Stimulated activated CD4-positive, alpha-beta T cell treated with anti-CD3 and anti-CD28 coated beads, TNF-alpha, amount 100 ng/mL, for 48 hours (primary cell): ENCODE data around the gene NDRG3.
"Not testable (repeated sequence)": the region's sequence is repeated elsewhere in the genome, so short reads cannot be mapped to it uniquely, and the experiment has no call there.

Experiments used
- DNase-seq, 3 donors: peaks; one replicate each; pipeline ENCODE4 v3.0.0-alpha.2; 2020; ENCODE audit warnings: low read depth in 3 of 3

Gene NDRG3

GRCh38 chr20:36760647-36761046 is 14.8 kb upstream of the NDRG3 start:
- no peak for DNase-seq

DNA sequence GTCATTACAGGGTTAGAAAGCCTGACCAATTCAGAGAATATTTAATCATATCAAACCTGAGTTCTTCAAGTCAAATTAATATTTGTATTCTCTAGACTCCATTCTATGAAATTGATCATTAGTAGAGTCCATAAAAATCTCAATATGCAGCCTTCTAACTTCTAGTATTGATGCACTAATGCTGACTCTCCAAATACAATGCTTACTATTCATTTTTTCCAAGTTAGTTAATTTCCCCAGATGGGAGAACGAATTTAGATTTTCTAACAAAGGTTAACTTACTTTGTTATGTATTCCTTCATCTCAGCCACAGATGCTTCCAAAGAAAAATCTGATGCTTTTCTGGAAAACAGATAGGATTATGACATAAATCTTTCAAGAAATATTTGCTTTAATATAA is 12.4 kb upstream of the NDRG3 start:
- no peak for DNase-seq

GRCh38 chr20:36756496-36756895 is 10.6 kb upstream of the NDRG3 start:
- DNase-seq = no peak

DNA sequence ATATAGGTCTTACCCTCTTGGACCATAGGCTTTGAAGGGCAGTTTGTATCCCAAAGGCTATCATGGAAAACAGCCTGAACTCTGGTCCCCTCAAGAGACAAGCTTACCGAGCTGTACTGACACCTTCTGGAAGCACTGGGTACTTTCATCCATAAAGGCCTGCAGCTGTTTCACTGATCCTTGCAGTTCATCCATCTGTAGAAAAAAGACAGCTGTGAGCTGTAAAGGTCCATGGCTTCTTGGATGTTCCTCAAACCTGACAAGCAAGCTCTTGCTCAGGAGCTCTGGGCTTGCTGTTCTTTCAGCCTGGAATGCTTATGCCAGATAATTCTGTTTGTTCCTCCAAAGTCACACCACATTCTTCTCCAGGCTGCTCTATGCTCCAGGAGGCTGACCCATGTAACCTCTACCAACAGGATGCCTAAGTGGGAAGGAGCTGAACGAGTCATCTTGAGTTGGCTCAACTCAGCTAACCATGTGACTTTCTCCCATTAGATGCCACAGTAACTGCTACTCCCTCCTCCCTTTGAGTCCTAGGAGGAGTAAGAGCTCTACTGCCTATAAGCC is 8.8 kb upstream of the NDRG3 start:
- no peak for DNase-seq

DNA sequence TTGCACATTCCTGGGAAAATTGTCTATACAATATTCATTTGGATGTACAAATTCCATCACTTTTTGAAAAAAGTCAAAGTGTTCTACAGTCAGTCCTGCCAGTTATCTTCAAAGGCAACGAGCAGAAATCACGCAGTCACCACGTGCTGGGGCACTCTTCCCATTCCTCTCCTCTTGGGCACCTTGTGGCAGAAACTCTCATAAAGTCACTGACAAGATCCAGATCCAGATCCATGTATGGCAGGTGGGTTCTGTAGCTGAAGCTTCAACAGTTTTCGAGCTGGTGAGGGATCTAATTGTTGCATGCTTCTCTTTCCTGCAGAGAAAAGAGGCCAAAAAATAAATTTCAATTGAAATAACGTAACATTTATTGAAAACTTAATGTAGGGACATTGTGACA is 6.7 kb upstream of the NDRG3 start:
- no peak for DNase-seq

DNA sequence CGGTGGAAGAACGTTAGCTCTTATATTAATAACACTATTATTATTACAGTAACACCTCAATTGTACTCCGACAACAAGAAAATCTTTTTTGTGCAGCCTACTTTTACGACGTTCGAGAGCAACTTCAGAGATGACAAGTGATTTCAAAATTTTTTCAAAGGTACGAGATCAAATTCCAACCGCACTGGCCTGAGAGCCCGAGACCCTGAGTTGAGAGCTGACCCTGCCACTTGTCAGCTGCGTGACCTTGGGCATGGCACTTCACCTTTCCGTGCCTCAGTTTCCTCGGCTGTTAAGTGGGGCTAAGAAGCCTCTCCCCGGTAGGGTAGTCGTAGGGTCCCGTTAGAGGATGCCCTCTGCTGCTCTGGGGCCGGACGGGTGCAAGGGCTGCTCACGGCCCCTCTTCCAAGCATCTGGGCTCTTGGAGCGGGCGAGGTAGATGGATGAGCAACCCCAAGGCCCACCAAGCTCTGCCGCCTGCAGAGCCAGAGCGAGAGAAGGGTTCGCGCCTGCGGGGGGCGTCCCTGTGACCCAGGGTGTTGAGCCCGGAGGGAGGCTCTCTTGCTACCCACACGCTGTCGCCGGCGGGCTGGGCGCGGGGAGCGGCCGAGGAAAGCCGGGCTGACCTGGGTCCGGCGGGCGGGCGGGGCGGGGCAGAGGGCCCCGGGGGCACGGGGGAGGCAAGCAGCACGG is 510 bp downstream of the NDRG3 start:
- DNase-seq = no peak

- no peak for DNase-seq
Observed at GRCh38 chr20:36744764-36745191, 1.1 kb downstream of the NDRG3 start.

GRCh38 chr20:36744243-36744642 is 1.6 kb downstream of the NDRG3 start:
- no peak for DNase-seq

- DNase-seq = no peak
Observed at GRCh38 chr20:36742558-36742957, 3.3 kb downstream of the NDRG3 start.

DNA sequence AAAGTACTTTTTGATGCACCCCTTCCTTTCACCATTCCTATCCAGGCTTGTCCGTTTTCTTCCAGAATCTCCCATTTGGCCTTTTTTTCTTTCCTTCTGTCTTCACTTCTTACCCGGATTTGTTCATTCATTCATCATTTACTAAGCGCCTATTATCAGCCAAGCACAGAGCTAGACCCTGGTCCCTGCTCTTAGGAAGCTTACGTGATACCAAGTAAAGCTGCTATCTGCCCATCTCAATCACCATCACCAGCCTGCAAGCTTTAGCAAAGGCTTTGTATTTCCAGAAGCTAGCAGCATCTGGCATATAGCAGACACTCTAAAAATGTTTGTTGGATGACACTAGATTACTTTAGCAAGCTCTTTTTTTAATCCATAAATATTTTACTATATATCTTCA is 4.8 kb downstream of the NDRG3 start:
- no peak for DNase-seq

- DNase-seq = no peak
Observed at GRCh38 chr20:36737183-36737499, 8.7 kb downstream of the NDRG3 start.

DNA sequence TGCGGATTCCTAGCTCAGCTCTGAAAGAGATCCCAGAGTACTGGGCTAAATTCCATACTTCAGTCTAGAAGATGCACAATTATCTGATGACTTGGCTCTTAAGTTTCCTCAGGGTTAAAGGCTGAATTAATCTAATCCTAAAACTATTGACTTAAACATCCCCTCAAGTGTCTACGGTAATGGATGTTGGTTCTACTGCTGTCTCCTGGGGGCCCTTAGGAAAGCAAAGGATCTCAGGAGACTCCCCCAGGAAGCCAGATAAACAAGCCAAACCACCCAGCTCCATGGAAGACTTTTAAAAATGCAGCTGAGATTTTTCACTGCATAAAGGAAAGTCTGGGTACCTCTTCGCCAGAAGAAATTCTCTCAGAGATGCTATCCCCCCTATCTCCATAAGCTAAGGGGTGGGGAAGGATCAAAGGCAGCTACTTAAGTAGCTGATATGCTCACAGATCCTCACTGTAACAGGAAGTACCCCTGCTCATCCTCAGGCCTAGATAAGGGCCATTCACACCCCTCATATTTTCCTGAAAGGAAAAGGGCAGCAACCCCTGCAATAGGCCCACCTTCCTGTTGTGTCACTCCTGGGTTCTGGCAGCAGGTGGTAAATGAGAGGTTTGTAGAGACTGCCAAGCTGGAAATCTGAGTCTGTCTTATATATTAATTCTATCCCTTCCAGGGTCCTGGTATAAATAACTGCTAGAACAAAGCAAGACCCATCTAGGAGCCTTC is 9.3 kb downstream of the NDRG3 start:
- DNase-seq = no peak

GRCh38 chr20:36732456-36732855 is 13.4 kb downstream of the NDRG3 start:
- DNase-seq = no peak

- DNase-seq = no peak
Observed at GRCh38 chr20:36728986-36729385, 16.9 kb downstream of the NDRG3 start.

DNA sequence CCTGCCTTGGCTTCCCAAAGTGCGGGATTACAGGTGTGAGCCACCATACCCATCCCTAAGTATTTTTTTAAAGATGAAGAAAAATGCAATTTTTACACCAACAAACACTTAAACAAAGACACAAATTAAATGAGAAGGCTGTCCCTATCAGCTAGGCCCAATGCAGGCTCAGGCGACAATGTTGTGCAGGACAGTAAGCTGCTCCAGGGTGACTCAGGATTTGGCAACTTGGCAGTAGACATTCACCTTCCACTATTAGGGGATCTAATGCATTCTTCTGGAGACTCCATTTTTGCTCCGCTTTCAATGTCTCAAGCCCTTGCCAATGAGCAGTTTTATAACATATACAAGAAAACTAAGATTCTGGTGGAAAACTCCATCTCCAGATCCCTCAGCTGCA is 19.7 kb downstream of the NDRG3 start:
- DNase-seq = no peak

GRCh38 chr20:36720510-36720909 is 25.4 kb downstream of the NDRG3 start:
- DNase-seq = peak in 2 of 3 donors; percentile 16 to 32

GRCh38 chr20:36717657-36718056 is 28.2 kb downstream of the NDRG3 start:
- DNase-seq = no peak

GRCh38 chr20:36717021-36717420 is 28.9 kb downstream of the NDRG3 start:
- no peak for DNase-seq

GRCh38 chr20:36712775-36713174 is 33.1 kb downstream of the NDRG3 start:
- no peak for DNase-seq

GRCh38 chr20:36709126-36709525 is 36.8 kb downstream of the NDRG3 start:
- DNase-seq = no peak

GRCh38 chr20:36703530-36703929 is 42.4 kb downstream of the NDRG3 start:
- no peak for DNase-seq

DNA sequence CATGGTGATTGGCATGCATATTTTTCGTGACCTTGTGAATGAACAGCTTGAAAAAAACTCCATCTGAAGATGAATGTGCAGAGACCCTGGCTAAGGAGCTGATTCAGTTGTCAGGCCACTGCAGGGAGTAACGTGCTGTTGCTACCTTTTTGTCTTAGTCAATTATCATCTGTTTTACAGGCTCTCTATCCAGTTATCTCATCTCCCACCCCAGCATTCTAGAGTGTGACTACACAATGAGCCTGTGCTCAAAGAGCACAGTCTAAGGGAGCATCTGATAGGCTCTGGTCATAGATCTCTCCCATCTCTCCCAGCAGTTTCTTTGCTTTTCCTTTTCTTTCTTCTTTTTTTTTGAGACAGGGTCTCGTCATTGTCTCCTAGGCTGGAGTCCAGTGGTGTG is 45.5 kb downstream of the NDRG3 start:
- DNase-seq = no peak

DNA sequence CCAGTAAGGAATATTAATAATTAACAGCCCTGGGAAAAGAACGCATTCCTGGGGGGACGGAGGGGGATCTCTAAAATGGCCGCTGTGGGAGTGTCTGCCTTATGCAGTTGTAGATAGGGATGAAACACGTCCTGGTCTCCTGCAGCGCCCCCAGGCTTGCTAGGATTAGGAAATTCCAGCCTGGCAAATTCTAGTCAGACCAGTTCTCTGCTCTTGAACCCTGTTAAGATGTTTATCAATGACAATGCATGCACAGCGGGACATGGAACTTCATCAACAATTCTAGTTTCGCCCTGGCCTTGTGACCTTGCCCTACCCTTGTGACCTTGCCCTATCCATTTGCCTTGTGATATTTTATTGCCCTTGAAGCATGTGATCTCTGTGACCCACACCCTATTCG is 50.4 kb downstream of the NDRG3 start:
- DNase-seq = not testable (repeated sequence)
